HCT116 (cell line): ENCODE data around the gene MYLK4.

Experiments used
- CTCF ChIP-seq, 3 experiments: fragments of 200-600 bp in 1 of 3; sonication (generic) in 1 of 3; IDR thresholded peaks in 2 of 3; conservative IDR thresholded peaks in 1 of 3; 2 replicates each; pipeline ENCODE4 v1.5.1; 2012 to 2017; ENCODE audit warnings: low read depth in 2 of 3, low read length in 2 of 3, antibody characterized with exemption in 1 of 3, borderline replicate concordance in 1 of 3, control low read depth in 1 of 3, mild to moderate bottlenecking in 1 of 3, mixed read lengths in 1 of 3, mixed run types in 1 of 3, moderate library complexity in 1 of 3; ENCODE audit not compliant: insufficient read depth in 1 of 3
- JUND ChIP-seq: IDR thresholded peaks from 2 replicates; pipeline ENCODE4 v1.6.1; 2012
- POLR2A ChIP-seq: IDR thresholded peaks from 2 replicates; pipeline ENCODE4 v1.7.0; 2011; ENCODE audit warnings: borderline replicate concordance; ENCODE audit not compliant: insufficient read depth, insufficient read length; ENCODE audit errors: extremely low read depth
- TF ChIP-seq, protein P1 (sequence below): IDR thresholded peaks from 2 replicates; pipeline ENCODE4 v1.6.1; 2012; ENCODE audit warnings: low read depth

GRCh38 chr6:2733324-2733723, 17.4 kb downstream of the MYLK4 start:
- TF ChIP-seq CTCF (IDR thresholded peaks at IDR 0.05 in 2 of 3, conservative IDR thresholded peaks at IDR 0.05 in 1 of 3; ENCODE audit: borderline replicate concordance in 1 of 3, insufficient read depth in 1 of 3, low read depth in 2 of 3, low read length in 2 of 3) = no peak
- no peak for TF ChIP-seq JUND
- no peak for TF ChIP-seq POLR2A
- TF ChIP-seq, protein P1, sequence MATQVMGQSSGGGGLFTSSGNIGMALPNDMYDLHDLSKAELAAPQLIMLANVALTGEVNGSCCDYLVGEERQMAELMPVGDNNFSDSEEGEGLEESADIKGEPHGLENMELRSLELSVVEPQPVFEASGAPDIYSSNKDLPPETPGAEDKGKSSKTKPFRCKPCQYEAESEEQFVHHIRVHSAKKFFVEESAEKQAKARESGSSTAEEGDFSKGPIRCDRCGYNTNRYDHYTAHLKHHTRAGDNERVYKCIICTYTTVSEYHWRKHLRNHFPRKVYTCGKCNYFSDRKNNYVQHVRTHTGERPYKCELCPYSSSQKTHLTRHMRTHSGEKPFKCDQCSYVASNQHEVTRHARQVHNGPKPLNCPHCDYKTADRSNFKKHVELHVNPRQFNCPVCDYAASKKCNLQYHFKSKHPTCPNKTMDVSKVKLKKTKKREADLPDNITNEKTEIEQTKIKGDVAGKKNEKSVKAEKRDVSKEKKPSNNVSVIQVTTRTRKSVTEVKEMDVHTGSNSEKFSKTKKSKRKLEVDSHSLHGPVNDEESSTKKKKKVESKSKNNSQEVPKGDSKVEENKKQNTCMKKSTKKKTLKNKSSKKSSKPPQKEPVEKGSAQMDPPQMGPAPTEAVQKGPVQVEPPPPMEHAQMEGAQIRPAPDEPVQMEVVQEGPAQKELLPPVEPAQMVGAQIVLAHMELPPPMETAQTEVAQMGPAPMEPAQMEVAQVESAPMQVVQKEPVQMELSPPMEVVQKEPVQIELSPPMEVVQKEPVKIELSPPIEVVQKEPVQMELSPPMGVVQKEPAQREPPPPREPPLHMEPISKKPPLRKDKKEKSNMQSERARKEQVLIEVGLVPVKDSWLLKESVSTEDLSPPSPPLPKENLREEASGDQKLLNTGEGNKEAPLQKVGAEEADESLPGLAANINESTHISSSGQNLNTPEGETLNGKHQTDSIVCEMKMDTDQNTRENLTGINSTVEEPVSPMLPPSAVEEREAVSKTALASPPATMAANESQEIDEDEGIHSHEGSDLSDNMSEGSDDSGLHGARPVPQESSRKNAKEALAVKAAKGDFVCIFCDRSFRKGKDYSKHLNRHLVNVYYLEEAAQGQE = no peak
